Coronary artery (tissue), 2 donors: ENCODE results near the gene EFCAB6.

Experiments used
- DNase-seq: peaks from one replicate; pipeline ENCODE4 v3.0.0-alpha.2; 2017; ENCODE audit warnings: low spot score
- H3K27ac ChIP-seq, 2 donors: fragments of 200-600 bp; sonication (generic); one replicate each; pipeline ENCODE4 v1.5.1; 2016 to 2019
- H3K4me3 ChIP-seq: fragments of 200-600 bp; sonication (generic); 2 replicates; pipeline ENCODE4 v1.5.1; 2016; ENCODE audit warnings: mild to moderate bottlenecking, moderate library complexity
- TF ChIP-seq, protein P1 (sequence below): fragments of 200-600 bp; sonication (generic); IDR thresholded peaks from one replicate; pipeline ENCODE4 v1.5.1; 2019; ENCODE audit warnings: antibody characterized with exemption

The EFCAB6 gene

DNA sequence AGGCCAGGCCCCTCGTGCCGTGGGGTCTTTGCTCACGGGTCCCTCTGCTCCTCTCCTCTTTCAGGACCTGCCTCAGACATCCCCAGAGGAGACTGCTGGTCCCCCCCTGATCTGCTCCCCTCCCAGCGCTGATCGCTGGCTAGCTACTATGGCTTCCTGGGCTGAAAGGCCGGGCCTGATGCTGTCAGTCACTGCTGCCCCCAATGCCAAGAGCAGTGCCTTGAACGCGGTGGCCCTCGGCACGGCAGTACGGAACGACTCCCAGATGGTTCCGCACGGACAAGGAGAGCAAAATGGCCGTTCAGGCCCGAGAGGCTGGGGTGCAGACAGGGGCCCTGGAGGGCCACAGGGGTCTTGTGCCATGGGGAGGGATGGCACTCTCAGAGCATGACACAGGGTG lies 28.7 kb upstream of the EFCAB6 start:
- TF ChIP-seq, protein P1, sequence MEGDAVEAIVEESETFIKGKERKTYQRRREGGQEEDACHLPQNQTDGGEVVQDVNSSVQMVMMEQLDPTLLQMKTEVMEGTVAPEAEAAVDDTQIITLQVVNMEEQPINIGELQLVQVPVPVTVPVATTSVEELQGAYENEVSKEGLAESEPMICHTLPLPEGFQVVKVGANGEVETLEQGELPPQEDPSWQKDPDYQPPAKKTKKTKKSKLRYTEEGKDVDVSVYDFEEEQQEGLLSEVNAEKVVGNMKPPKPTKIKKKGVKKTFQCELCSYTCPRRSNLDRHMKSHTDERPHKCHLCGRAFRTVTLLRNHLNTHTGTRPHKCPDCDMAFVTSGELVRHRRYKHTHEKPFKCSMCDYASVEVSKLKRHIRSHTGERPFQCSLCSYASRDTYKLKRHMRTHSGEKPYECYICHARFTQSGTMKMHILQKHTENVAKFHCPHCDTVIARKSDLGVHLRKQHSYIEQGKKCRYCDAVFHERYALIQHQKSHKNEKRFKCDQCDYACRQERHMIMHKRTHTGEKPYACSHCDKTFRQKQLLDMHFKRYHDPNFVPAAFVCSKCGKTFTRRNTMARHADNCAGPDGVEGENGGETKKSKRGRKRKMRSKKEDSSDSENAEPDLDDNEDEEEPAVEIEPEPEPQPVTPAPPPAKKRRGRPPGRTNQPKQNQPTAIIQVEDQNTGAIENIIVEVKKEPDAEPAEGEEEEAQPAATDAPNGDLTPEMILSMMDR: no peak
- no peak overlapping the region for H3K27ac ChIP-seq

DNA sequence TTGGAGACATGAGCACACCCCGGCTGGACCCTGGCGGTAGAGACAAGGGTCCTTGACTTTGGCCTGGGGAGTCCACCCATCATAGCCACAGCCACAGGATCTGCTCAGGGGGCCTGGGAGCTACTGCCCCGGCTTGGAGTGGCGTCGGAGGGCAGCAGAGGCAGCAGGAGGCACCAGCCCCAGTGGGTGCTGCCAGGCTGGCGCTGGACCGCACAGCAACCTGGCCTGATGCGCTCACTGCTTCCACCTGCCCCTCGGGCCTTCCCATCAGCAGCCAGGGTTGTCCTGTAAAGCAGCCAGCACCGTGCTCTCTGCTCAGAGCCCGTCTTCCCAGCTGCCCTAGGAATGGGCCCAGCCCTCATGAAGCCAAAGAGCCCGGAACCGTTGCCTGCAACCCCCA lies 28.3 kb upstream of the EFCAB6 start:
- no peak for DNase-seq
- Histone ChIP-seq H3K27ac (no peak overlapping the region), H3K4me3 (no peak overlapping the region)
- TF ChIP-seq, protein P1: no peak

More for the DNA sequence above, 28.7 kb upstream of the EFCAB6 start:
- H3K4me3 ChIP-seq: no peak overlapping the region
- no peak for DNase-seq

DNA sequence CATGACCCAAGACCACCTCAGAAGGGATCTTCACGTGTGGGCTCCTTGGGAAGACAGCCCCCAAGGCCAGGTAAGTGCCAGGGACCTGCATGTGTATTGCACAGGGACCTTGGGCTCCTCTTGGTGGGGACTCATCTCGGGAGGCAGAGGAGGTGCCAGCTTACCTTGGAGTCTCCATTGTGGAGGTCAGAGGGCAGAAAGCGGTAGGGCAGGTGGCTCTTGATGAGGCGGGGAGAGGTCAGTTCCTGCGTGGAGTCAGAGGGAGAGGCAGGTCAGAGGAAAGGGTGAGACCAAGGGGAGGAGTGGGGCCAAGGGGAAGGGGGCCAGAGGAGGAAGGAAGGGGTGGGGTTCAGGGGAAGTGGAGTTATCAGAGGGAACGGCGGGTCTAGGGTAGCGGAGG lies 27.7 kb upstream of the EFCAB6 start:
- no peak overlapping the region for H3K27ac ChIP-seq
- TF ChIP-seq, protein P1: no peak
- no peak for DNase-seq
- H3K4me3 ChIP-seq: no peak overlapping the region

DNA sequence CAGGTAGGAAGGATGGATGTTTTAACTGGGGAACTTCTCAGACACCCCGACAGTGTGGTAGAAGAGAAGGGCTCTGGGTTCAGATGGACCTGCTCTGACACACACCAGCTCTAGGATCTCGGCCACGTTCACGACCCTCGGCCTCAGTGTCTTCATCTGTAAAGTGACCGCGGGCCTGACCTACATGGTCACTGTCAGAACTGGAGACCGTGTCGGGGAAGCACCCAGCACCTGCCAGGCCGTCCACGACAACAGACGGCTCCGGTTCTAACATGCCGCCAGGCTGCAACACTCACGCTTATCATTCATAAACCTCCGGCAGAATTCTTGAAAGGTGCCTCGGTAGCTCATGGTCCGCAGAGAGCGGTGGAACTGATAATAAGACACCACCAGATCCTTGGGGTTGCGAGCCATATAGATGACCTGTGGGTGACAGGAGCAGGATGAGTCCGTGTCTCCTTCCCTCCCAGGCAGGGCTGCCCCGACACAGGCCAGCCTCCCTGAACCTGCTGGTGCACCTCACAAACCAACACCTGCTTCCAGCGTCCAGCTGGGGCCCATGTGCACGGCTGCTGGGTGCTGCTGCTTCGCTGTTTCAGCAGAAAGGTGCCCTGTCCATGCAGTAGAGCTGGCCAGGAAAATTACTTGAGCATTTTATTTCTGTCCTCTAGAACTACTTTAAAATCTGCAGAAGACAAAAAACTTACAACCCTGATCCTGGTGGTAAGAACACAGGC lies 26.6 kb upstream of the EFCAB6 start:
- no peak overlapping the region for H3K27ac ChIP-seq
- TF ChIP-seq, protein P1: no peak
- no peak overlapping the region for H3K4me3 ChIP-seq
- DNase-seq: no peak

DNA sequence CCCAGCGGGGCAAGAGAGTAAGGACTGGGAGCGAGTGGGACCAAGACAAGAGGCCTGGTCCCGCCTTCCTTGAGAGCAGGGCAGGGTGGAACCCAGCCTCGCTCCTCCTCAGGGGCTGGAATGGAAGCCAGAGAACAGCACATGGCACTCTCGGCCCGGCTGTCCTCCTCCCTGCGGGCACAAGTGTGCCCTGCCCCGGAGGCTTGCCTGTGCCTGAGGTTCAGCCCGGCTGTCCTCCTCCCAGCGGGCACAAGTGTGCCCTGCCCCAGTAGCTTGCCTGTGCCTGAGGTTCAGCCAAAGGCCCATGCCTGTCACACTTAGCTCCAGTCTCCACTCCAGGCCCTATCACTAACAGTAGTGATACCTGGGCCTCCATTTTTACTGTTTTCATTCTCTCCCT lies 26.1 kb upstream of the EFCAB6 start:
- DNase-seq: no peak
- TF ChIP-seq, protein P1: no peak
- Histone ChIP-seq H3K27ac (no peak overlapping the region), H3K4me3 (no peak overlapping the region)

DNA sequence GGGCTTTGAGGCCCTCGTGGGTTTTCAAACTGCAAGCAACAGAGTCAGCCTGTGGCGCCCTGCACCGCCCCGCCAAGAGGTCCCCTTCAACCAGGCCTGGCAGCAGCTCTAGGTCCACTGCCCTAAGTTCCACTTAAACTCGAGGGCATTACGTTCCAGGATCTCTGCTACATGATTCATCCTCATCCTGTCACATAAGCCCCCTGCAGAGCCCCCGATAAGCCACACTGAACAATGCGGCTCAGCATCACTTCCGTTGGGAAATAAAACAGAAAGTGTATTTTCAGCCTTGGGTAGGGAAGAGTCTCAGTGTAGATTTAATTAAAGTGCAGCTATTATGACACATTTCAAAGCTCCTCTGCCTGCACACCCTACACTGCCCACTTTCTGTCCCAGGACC lies 25.6 kb upstream of the EFCAB6 start:
- TF ChIP-seq, protein P1: no peak
- H3K4me3 ChIP-seq: no peak overlapping the region
- DNase-seq: no peak
- H3K27ac ChIP-seq: no peak overlapping the region

DNA sequence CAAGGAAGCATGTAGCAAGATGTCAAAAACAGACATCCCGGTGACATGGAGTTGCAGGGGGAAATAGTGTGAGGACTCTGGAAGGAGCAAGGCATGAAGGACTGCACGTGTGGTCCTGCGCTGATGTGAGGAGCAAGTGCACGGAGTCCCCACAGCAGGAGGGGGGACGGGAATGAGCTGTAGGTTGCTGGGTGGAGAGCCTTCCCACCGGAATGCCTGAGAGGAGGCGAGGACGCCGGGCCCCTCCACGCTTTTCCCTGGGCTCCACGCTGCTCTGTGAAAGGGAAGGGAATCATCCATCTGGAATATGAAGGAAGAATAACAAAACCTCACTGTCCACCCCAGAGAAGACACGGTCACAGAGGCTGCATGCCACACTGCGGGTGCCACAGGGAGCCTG lies 23.6 kb upstream of the EFCAB6 start:
- H3K4me3 ChIP-seq: no peak overlapping the region
- TF ChIP-seq, protein P1: no peak
- no peak overlapping the region for H3K27ac ChIP-seq
- no peak for DNase-seq
